H1 (cell line): ENCODE data around the gene BIN2. TPM values are rescaled to one million over a fixed set of nuclear protein-coding genes. Genes with fewer than 3 reads are reported as not detected.

Experiments
- CTCF ChIA-PET: fragments of 300-600 bp; sonication (Branson Sonifier 250); formaldehyde crosslinking; loops from one replicate; lab custom pipeline; 2021; ENCODE audit not compliant: partially characterized antibody; lab: Charles Lee
- POLR2A ChIA-PET: fragments of 300-600 bp; sonication (Branson Sonifier 250); formaldehyde crosslinking; loops from one replicate; lab custom pipeline; 2021; ENCODE audit warnings: inconsistent platforms; ENCODE audit not compliant: partially characterized antibody; lab: Charles Lee
- DNase-seq, 2 experiments: peaks; one replicate each; pipeline versions ENCODE4 v3.0.0 to v3.0.0-alpha.2; 2010 to 2022; ENCODE audit warnings: low spot score in 2 of 2, low read depth in 1 of 2, mixed read lengths in 1 of 2
- FAIRE-seq: peaks from 2 replicates; lab custom pipeline; 2011; peaks lifted over from hg19 to GRCh38; lab: Jason Lieb, UNC
- H2AFZ ChIP-seq: 2 replicates; pipeline ENCODE4 v1.8.1; 2012; ENCODE audit warnings: low read length, inconsistent platforms
- H2AK5ac ChIP-seq: 2 replicates; pipeline ENCODE4 v1.6.1; 2013; ENCODE audit warnings: low read depth, low read length
- H2BK120ac ChIP-seq: replicated peaks from 2 replicates; pipeline ENCODE3; 2013; ENCODE audit warnings: low read depth, low read length, inconsistent platforms
- H2BK12ac ChIP-seq: 2 replicates; pipeline ENCODE4 v1.6.1; 2013; ENCODE audit warnings: low read depth, low read length
- H2BK15ac ChIP-seq: 2 replicates; pipeline ENCODE4 v1.6.1; 2013; ENCODE audit warnings: low read length
- H2BK20ac ChIP-seq: 2 replicates; pipeline ENCODE4 v1.6.1; 2013; ENCODE audit warnings: low read length
- H2BK5ac ChIP-seq: 2 replicates; pipeline ENCODE4 v1.6.1; 2013; ENCODE audit warnings: low read depth, low read length
- H3K14ac ChIP-seq: 2 replicates; pipeline ENCODE4 v1.6.1; 2013; ENCODE audit warnings: inconsistent platforms; ENCODE audit not compliant: insufficient read length
- H3K18ac ChIP-seq: 2 replicates; pipeline ENCODE4 v1.6.1; 2013; ENCODE audit warnings: low read length; ENCODE audit errors: extremely low read depth
- H3K23ac ChIP-seq: 2 replicates; pipeline ENCODE4 v1.6.1; 2013; ENCODE audit warnings: inconsistent platforms; ENCODE audit not compliant: insufficient read length
- H3K23me2 ChIP-seq: 2 replicates; pipeline ENCODE4 v1.6.1; 2013; ENCODE audit warnings: low read depth, low read length
- H3K27ac ChIP-seq: 2 replicates; pipeline ENCODE4 v1.6.1; 2011; ENCODE audit warnings: low read depth, low read length, inconsistent platforms
- H3K27me3 ChIP-seq, 4 experiments: replicated peaks in 1 of 4; 1 replicate in 1 of 4; 2 replicates in 3 of 4; pipeline versions ENCODE4 v1.6.1 to v1.8.1; 2011 to 2013; ENCODE audit warnings: low read length in 3 of 4, mild to moderate bottlenecking in 3 of 4, inconsistent platforms in 2 of 4, mixed read lengths in 2 of 4, moderate library complexity in 1 of 4; ENCODE audit not compliant: control insufficient read depth in 3 of 4, insufficient read depth in 3 of 4; ENCODE audit errors: extremely low read depth in 1 of 4
- H3K36me3 ChIP-seq, 4 experiments: 2 replicates each; pipeline versions ENCODE4 v1.6.1 to v1.8.1; 2011 to 2013; ENCODE audit warnings: mild to moderate bottlenecking in 4 of 4, low read length in 3 of 4, moderate library complexity in 2 of 4, control low read depth in 1 of 4, inconsistent platforms in 1 of 4; ENCODE audit not compliant: insufficient read depth in 4 of 4, control insufficient read depth in 2 of 4
- H3K4ac ChIP-seq: replicated peaks from 2 replicates; pipeline ENCODE3; 2013; ENCODE audit warnings: low read length, low read depth, mixed read lengths, inconsistent platforms; ENCODE audit not compliant: insufficient read length
- H3K4me1 ChIP-seq, 4 experiments: replicated peaks in 1 of 4; 1 replicate in 1 of 4; 2 replicates in 3 of 4; pipeline versions ENCODE4 v1.6.1 to v1.8.1; 2011 to 2013; ENCODE audit warnings: low read length in 3 of 4, inconsistent platforms in 2 of 4, mixed read lengths in 1 of 4; ENCODE audit not compliant: insufficient read depth in 4 of 4, control insufficient read depth in 3 of 4
- H3K4me2 ChIP-seq, 2 experiments: 2 replicates each; pipeline versions ENCODE4 v1.6.1 to v1.8.1; 2011 to 2013; ENCODE audit warnings: low read depth in 2 of 2, low read length in 2 of 2, control low read depth in 1 of 2, inconsistent platforms in 1 of 2, mild to moderate bottlenecking in 1 of 2; ENCODE audit not compliant: insufficient read depth in 1 of 2
- H3K4me3 ChIP-seq, 4 experiments: fragments of 200-600, 300-600 bp in 1 of 4; sonication (generic), shearing (Covaris generic), sonication (Bioruptor Twin) in 1 of 4; 2 replicates each; pipeline versions ENCODE4 v1.5.1 to v1.8.1; 2011 to 2016; ENCODE audit warnings: low read length in 4 of 4, low read depth in 3 of 4, control low read depth in 2 of 4, inconsistent platforms in 2 of 4, mild to moderate bottlenecking in 2 of 4, mixed read lengths in 1 of 4, moderate library complexity in 1 of 4; ENCODE audit not compliant: insufficient read depth in 2 of 4; ENCODE audit errors: extremely low read depth in 1 of 4
- H3K56ac ChIP-seq: replicated peaks from 2 replicates; pipeline ENCODE3; 2013; ENCODE audit warnings: low read depth, mild to moderate bottlenecking, mixed read lengths, low read length, inconsistent platforms; ENCODE audit not compliant: insufficient read length
- H3K79me1 ChIP-seq: 2 replicates; pipeline ENCODE4 v1.6.1; 2013; ENCODE audit warnings: low read depth, low read length, control low read depth
- H3K79me2 ChIP-seq, 2 experiments: 2 replicates each; pipeline versions ENCODE4 v1.6.1 to v1.8.1; 2012 to 2013; ENCODE audit warnings: low read length in 2 of 2, mild to moderate bottlenecking in 2 of 2, inconsistent platforms in 1 of 2; ENCODE audit not compliant: insufficient read depth in 2 of 2, control insufficient read depth in 1 of 2
- H3K9ac ChIP-seq, 4 experiments: replicated peaks in 1 of 4; 1 replicate in 1 of 4; 2 replicates in 3 of 4; pipeline versions ENCODE4 v1.6.1 to v1.8.1; 2011 to 2013; ENCODE audit warnings: low read depth in 3 of 4, low read length in 3 of 4, control low read depth in 2 of 4, mild to moderate bottlenecking in 2 of 4, moderate library complexity in 2 of 4, inconsistent platforms in 1 of 4; ENCODE audit errors: extremely low read depth in 1 of 4
- H3K9me3 ChIP-seq, 2 experiments: 2 replicates each; pipeline versions ENCODE4 v1.6.1 to v1.8.1; 2012 to 2013; ENCODE audit warnings: mild to moderate bottlenecking in 2 of 2, moderate library complexity in 2 of 2, control low read depth in 1 of 2, inconsistent platforms in 1 of 2, low read depth in 1 of 2, low read length in 1 of 2, mixed read lengths in 1 of 2; ENCODE audit not compliant: insufficient read depth in 2 of 2
- H4K20me1 ChIP-seq, 2 experiments: replicated peaks in 1 of 2; 2 replicates each; pipeline versions ENCODE3 to v1.8.1; 2011 to 2013; ENCODE audit warnings: inconsistent platforms in 2 of 2, low read length in 2 of 2, mild to moderate bottlenecking in 1 of 2; ENCODE audit not compliant: insufficient read depth in 2 of 2, control insufficient read depth in 1 of 2
- H4K5ac ChIP-seq: 2 replicates; pipeline ENCODE4 v1.6.1; 2013; ENCODE audit warnings: low read length, low read depth, mixed read lengths, inconsistent platforms; ENCODE audit not compliant: insufficient read length
- H4K8ac ChIP-seq: 2 replicates; pipeline ENCODE4 v1.8.0; 2013; ENCODE audit warnings: mild to moderate bottlenecking, moderate library complexity, low read length, inconsistent platforms; ENCODE audit not compliant: insufficient read depth; ENCODE audit errors: extremely low read depth
- H4K91ac ChIP-seq: replicated peaks from 2 replicates; pipeline ENCODE3; 2013; ENCODE audit warnings: low read length, mixed read lengths, inconsistent platforms; ENCODE audit not compliant: insufficient read length
- CHD1 ChIP-seq: IDR thresholded peaks from 2 replicates; pipeline ENCODE4 v1.6.1; 2012; ENCODE audit warnings: low read depth, low read length, improper control_type of control experiment
- CTCF ChIP-seq, 3 experiments: IDR thresholded peaks; 1 replicate in 2 of 3; 2 replicates in 1 of 3; pipeline versions ENCODE4 v1.5.1 to v1.6.1; 2011; ENCODE audit warnings: low read length in 3 of 3, mild to moderate bottlenecking in 3 of 3, inconsistent platforms in 2 of 3, low read depth in 1 of 3, moderate library complexity in 1 of 3; ENCODE audit not compliant: insufficient read depth in 1 of 3; ENCODE audit errors: control extremely low read depth in 1 of 3
- EZH2 ChIP-seq: fragments of 200-600 bp; sonication (generic); IDR thresholded peaks from 2 replicates; pipeline ENCODE4 v1.7.1; 2012; ENCODE audit warnings: low read depth, mild to moderate bottlenecking, moderate library complexity, low read length, inconsistent platforms; ENCODE audit not compliant: severe bottlenecking
- JUN ChIP-seq: IDR thresholded peaks from 2 replicates; pipeline ENCODE4 v1.6.1; 2011; ENCODE audit warnings: low read depth, mild to moderate bottlenecking, improper control_type of control experiment, low read length
- MAFK ChIP-seq: IDR thresholded peaks from 2 replicates; pipeline ENCODE4 v1.6.1; 2012; ENCODE audit warnings: low read depth, mild to moderate bottlenecking, improper control_type of control experiment, low read length
- RNF2 ChIP-seq: fragments of 200-900, 300-1000 bp; sonication (generic); IDR thresholded peaks from 2 replicates; pipeline ENCODE4 v1.7.1; 2016; ENCODE audit warnings: borderline replicate concordance, low read depth, mild to moderate bottlenecking, antibody characterized with exemption, low read length; ENCODE audit not compliant: poor library complexity, severe bottlenecking; ENCODE audit errors: missing control alignments
- TAF7 ChIP-seq: optimal IDR thresholded peaks from 2 replicates; pipeline ENCODE3; 2011; ENCODE audit warnings: low read depth, mild to moderate bottlenecking, inconsistent platforms, low read length, moderate library complexity, borderline replicate concordance
- YY1 ChIP-seq: IDR thresholded peaks from 2 replicates; pipeline ENCODE4 v1.6.1; 2011; ENCODE audit warnings: low read depth, mild to moderate bottlenecking, low read length
- WGBS, 2 experiments: shearing (Covaris generic) in 1 of 2; methylation state at CpG; one replicate each; pipeline versions ENCODE4 v1.1.6 to v1.1.7; 2013 to 2015; ENCODE audit warnings: low lambda C conversion rate in 2 of 2, mixed read lengths in 2 of 2, inconsistent platforms in 1 of 2, low coverage in 1 of 2, missing lambda C conversion rate in 1 of 2; ENCODE audit not compliant: insufficient replicate concordance in 2 of 2, insufficient coverage in 1 of 2, insufficient read length in 1 of 2; ENCODE audit errors: extremely low coverage in 1 of 2, missing lambda C conversion rate in 1 of 2; 5-methylcytosine and 5-hydroxymethylcytosine counted together
- polyA plus RNA-seq, 7 experiments: library from polyadenylated mRNA; depleted of rRNA in 3 of 7; stranded (reverse) in 5 of 7; unstranded in 2 of 7; fragments of >200 nt in 5 of 7; fragments of 200-250 nt in 2 of 7; gene quantifications; 1 replicate in 5 of 7; 2 replicates in 1 of 7; 4 replicates in 1 of 7; pipeline versions ENCODE4 v1.2.1 to v1.2.3, GENCODE V29; 2011 to 2013; ENCODE audit warnings: missing spikeins in 2 of 7, mixed read lengths in 2 of 7
- total RNA-seq: library from RNA; stranded (reverse); fragmentation: NEBNext Ultra II Directional; extraction: Animal tissue kit (Norgen Biotek cat#: 25700); gene quantifications from 2 replicates; pipeline ENCODE4 v1.2.1, GENCODE V29; 2021

BIN2 gene
- total and polyA plus RNA-seq, 2 of the 8 experiments (the other 6 are each of a cell fraction or from before 2014, with no cell fraction given): not detected

DNA sequence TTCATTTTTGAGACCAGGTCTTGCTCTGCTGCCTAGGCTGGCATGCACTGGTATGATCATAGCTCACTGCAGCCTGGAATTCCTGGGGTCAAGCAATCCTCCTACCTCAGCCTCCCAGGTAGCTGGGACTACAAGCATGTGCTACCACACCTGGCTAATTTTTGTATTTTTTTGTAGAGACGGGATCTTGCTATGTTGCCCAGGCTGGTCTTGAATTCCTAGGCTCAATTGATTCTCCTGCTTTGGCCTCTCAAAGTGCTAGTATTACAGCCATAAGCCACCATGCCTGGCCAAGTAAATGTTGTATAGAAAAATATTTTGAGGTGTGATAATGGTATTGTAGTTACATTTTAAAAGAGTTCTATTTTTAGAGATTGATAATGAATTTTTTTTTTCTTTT, 12.6 kb downstream of the BIN2 start:
- H3K9ac ChIP-seq: no peak overlapping the region
- H2BK15ac ChIP-seq: no peak overlapping the region
- no peaks in the 10 kb centered on the region for H3K9me3 ChIP-seq
- H3K14ac ChIP-seq: no peak overlapping the region
- 94% methylated on average over 1 of the region's 1 CpG; no CpG with 5 or more reads in 1 of the 2 experiments for WGBS, 2 experiments
- H3K36me3 ChIP-seq: no peaks in the 10 kb centered on the region
- H2BK12ac ChIP-seq: no peak overlapping the region
- no peak overlapping the region for H4K91ac ChIP-seq
- no peak overlapping the region for H3K4ac ChIP-seq
- H3K79me1 ChIP-seq: no peaks in the 10 kb centered on the region
- no peak overlapping the region for H2AFZ ChIP-seq
- H3K27me3 ChIP-seq: no peaks in the 10 kb centered on the region
- DNase-seq (no peak), FAIRE-seq (no peak)
- H2BK120ac ChIP-seq: no peak overlapping the region
- H3K18ac ChIP-seq: no peak overlapping the region
- H3K4me1 ChIP-seq: no peaks in the 10 kb centered on the region
- no peaks in the 10 kb centered on the region for H4K20me1 ChIP-seq
- CTCF ChIA-PET: interaction anchor here (5.4 kb wide), 1 partner anchor 30 kb away, joined by 18 read pairs; no protein-coding TSS in a partner anchor
- no peak overlapping the region for H4K5ac ChIP-seq
- H2AK5ac ChIP-seq: no peak overlapping the region
- no peak overlapping the region for H3K27ac ChIP-seq
- no peak overlapping the region for H3K4me3 ChIP-seq
- no peaks in the 10 kb centered on the region for H3K23me2 ChIP-seq
- H3K4me2 ChIP-seq: no peak overlapping the region
- H2BK5ac ChIP-seq: no peak overlapping the region
- no peak overlapping the region for H3K23ac ChIP-seq
- POLR2A ChIA-PET: no interaction called here
- H2BK20ac ChIP-seq: no peak overlapping the region
- no peak overlapping the region for H4K8ac ChIP-seq
- no peaks in the 10 kb centered on the region for H3K79me2 ChIP-seq
- H3K56ac ChIP-seq: no peak overlapping the region
- TF ChIP-seq RNF2 (no peak), CHD1 (no peak), TAF7 (no peak), MAFK (no peak), YY1 (no peak), JUN (no peak), CTCF (IDR thresholded peaks at IDR 0.05; ENCODE audit: control extremely low read depth in 1 of 3, insufficient read depth in 1 of 3, low read depth in 1 of 3, low read length in 3 of 3) (no peak), EZH2 (no peak)
